GM18867 (cell line): Measurements from ENCODE around the gene TRMU.
"Not testable (repeated sequence)": the region's sequence is repeated elsewhere in the genome, so short reads cannot be mapped to it uniquely, and the experiment has no call there.

Source experiments
- ATAC-seq: cut with Tn5 transposase; IDR thresholded peaks from one replicate; pipeline ENCODE4 v1.9.1; 2021; ENCODE audit warnings: mild to moderate bottlenecking, moderate library complexity; ENCODE audit not compliant: unreplicated experiment

Gene TRMU

DNA sequence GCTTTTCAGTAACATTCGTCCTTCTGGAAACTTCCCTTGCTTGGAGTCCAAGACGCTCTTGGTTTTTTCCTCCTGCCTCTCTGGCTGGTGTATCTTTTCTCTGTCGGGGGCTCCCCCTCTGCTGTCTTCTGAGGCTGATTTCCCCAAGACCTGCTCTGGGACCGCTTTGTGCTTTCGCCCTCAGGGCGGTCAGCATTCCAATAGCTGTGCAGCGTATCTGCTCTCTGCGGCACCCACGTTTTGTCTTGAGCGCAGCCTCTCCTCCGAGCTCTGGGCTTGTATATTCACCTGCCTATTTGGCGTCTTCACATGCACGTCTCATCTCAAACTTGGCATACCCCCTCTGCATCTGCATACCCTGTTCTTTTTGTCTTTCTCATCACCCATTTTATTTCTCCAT, 36.4 kb upstream of the TRMU start:
- no peak for ATAC-seq

DNA sequence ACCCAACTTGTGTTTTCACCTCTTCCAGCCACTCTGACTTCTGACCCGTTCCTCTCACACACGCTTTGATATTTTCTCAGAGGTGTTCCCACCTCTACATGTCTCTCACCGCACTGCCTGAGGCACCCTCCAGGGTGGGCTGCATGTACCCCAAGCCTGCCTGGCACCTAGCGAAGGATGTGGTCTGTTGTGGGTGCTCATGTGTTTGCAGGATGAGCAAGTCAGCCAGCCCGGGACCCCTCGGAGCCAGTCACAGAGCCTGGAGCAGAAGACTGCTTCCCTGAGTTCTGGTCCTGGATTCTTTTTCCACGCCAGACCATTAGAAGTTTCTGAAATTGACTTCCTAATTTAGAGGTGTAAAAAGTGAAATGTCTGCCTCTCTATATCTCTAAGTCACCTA, 35.0 kb upstream of the TRMU start:
- ATAC-seq = no peak

DNA sequence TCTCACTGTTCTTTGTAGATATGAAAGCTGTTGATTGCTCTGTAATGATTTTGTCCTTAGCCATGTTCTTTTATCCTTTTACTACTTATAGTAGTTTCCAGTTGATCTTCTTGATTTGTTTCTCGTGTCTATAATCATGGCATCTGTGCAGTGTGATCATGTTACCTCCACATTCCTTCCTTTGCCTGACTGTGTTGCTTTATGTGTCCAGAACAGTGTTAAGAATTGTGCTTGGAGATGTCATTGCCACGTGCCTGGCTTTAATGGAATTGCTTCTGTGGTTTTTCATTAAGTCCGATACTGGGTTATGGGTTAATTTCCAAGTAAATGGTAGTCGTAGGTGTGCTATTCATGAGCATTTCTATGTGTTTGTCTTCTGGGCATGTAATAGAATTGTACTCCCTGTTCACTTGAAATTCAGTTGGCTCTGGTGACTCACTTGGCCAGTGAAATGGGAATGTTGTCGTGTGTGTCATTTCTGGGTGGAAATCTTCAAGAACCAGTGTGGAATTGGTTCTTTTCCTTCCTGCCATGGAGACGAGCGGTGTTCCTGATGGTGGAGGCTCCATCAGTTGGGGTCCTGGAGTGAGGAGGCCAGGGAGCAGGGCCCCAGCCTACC, 32.1 kb upstream of the TRMU start:
- no peak for ATAC-seq

DNA sequence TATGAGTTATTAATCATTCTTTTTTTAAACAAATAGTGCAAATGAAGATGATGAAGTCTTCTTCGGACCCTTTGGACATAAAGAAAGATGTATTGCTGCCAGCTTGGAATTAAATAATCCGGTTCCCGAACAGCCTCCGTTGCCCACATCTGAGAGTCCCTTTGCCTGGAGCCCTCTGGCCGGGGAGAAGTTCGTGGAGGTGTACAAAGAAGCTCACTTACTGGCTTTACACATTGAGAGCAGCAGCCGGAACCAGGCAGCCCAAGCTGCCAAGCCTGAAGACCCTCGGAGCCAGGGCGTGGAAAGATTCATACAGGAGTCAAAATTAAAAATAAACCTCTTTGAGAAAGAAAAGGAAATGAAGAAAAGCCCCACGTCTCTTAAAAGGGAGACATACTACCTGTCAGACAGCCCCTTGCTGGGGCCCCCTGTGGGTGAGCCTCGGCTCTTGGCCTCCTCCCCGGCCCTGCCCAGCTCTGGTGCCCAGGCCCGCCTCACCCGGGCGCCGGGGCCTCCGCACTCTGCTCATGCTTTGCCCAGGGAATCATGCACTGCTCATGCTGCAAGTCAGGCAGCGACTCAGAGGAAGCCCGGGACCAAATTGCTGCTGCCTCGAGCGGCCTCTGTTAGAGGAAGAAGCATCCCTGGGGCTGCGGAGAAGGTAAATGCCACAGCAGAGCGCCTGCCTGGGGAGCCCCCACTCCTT, 27.1 kb upstream of the TRMU start:
- no peak for ATAC-seq

DNA sequence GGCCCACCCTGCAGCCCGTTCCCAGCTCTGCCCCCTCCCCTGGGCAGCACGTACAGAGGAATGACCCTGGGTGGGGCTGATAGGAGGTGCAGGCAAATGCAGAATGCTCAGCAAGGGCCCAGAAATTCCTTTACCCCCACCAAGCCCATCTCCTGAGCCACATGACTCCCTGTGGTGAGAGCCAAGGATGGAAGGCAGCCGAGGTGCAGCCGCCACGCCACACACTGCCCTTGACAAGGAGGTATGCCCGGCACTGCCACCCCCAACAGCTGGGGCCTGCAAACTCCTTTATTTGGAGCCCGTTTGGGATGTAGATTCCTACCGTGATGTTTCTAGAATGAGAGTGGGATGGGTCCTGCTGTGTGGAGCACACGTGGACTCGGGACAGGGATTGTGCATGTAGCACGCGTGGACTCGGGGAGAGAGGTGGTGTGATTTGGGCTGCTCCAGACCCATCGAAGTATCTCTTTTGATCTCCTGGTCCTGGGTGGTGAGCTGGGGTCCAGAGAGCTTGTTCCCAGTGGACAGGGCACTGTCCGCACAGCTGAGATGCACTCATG, 25.9 kb upstream of the TRMU start:
- ATAC-seq = no peak

DNA sequence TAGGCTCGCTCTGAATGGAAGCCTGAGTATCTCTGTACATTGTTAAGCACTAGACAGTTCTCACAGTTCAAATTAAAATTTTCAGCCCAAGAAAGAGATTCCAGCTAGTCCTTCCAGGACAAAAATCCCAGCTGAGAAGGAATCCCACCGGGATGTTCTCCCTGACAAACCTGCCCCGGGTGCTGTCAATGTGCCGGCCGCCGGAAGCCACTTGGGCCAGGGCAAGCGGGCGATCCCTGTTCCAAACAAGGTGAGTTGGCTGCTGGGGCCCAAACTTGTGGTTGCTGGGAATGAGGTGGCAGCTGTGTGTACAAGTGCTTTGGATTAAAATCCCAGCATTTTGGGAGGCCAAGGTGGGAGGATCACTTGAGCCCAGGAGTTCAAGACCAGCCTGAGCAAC, 23.5 kb upstream of the TRMU start:
- no peak for ATAC-seq

DNA sequence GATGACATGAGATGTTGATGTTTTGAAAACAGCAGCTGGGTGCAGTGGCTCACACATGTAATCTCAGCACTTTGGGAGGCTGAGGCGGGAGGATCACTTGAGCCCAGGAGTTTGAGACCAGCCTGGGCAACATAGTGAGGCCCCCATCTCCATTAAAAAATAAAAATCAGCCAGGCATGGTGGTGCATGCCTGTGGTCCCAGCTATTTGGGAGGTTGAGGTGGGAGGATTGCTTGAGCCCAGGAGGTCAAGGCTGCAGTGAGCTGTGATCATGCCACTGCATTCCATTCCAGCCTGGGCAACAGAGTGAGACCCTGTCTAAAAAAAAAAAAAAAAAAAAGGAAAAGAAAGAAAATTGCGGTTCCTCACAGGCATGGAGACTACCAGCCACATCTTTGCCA, 22.7 kb upstream of the TRMU start:
- not testable (repeated sequence) for ATAC-seq

DNA sequence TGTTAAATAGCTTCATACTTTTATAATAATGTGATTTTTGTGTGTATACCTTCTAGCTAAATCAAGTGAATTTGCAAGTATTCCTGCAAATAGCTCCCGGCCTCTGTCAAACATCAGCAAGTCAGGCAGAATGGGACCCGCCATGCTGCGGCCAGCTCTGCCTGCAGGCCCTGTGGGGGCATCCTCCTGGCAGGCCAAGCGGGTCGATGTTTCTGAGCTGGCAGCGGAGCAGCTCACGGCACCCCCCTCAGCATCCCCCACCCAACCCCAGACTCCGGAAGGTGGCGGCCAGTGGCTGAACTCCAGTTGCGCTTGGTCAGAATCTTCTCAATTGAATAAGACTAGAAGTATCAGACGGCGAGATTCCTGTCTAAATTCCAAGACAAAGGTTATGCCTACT, 19.5 kb upstream of the TRMU start:
- no peak for ATAC-seq

DNA sequence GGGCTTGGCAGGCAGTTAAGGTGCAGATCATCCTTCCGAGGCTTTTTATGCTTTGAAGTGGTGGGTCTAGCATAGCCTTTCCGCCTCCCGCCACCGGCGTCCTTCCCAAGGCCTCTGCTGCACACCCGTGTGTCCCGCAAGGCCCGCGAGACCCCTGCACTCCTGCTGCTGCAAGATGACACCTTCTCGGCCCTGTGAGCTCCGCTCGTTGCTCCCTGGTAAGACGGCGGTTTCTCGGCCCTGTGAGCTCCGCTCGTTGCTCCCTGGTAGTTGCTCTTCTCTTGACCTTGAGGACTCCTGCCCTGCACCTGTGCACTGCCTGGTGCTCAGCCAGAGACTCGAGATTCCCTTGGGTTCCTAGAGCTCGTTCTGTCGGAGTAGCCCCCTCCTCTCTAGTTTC, 17.9 kb upstream of the TRMU start:
- ATAC-seq = no peak

DNA sequence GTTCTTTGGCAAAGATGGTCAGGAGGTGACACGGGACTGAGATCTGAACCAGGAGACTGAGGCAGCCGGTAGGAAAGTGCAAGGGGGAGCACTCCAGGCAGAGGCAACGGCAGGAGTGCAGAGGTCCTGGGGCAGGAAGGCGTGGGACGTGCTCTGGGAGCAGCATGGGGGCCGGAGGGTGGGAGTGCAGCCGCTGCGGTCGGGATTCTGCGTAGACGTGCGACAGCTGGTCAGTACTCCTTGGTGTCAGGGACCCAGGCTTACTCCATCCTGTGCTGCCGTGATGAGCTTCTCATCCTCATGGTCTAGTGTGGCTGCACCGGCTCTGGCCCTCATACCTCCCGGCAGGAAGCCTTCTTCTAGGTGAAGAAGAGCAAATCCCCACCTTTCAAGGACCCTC, 16.9 kb upstream of the TRMU start:
- no peak for ATAC-seq

DNA sequence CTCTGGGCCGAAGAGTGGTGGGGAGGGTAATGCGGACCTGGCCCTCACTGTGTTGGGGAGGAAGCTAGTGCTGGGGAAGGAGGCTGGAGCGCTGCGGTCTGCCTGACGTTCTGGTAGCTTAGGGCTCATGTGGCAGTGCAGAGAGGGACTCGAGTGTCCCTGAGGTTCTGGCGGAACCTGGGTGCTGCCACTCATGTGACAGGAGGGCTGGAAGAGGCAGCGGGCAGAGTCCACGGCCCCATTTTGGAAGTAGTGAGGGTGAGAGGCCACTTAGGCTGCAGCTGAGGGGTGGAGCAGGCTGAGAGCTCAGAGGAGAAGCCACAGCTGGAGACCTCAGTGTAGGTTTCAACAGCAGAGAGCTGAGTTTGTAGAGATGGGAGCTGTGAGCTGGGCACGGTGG, 16.2 kb upstream of the TRMU start:
- ATAC-seq = no peak

DNA sequence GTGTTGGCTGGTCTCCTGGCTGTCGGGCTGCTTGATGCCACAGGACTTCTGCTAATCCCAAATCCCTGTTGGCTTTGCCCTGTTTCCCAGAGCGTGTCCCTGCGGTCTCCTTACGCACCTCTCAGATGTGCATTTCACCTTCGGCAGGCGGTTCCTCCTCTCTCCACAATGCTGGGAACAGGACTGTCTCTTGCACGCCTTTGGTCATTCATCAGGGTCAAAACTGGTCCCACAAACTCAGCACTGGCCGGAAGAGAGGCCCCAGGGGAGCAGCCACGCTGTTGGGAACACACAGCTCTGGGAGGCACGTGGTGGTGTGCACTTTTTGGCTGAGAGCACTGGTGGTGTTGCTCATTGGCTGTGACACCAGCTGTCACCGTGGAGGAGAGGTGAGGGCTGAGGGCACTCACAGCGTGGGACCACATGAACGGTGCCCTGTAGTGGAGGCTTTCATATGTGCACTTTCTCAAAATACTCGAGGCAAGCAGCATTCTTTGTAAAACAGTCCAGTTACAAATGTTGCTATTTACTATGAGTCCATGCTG, 15.3 kb upstream of the TRMU start:
- ATAC-seq = no peak

DNA sequence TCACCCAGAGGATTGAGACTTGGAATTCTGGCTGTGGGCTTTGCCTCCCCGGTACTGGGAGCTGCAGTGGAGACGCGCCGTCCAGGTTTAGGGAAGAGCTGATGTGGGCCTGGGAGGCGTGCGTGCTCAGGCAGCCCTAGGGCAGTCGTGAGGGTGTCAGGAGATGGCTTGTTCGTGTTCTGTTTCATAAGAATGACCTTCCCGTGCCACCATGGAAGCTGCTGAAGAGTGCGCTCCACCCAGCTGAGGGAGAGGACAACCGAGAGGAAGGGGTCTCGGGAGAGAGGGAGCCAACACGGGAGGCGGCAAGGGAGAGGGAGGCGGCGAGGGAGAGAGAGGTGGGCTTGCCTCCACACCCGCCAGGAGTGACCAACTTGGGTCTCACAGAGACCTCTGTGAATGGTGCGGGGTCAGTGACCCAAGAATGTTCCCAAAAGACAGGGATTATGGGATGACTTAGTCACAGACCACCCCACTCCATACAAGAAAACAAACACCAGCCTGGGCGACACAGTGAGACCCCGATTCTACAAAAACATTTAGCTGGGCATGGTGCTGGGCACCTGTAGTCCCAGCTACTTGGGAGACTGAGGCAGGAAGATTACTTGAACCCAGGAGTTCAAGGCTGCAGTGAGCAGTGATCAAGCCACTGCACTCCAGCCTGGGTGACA, 14.7 kb upstream of the TRMU start:
- no peak for ATAC-seq

DNA sequence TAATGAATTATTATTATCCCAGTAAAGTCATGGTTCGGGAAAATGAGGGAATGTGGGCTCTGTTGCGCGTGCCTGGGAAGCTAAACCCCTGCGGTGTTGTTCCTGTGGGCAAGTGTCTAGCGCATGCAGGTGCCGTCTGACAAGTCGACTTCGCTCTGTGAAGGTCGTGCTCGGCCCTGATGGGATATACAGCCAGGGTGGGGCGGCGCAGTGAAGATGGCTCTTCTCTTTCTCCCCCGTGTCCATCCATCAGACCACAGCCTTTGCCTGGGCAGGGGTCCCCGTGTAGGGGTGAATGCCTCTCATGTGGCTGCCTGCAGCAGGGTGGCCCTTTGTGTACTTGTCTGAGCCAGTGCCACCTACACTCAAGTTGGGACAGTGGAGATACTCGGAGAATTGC, 12.8 kb upstream of the TRMU start:
- ATAC-seq = no peak

DNA sequence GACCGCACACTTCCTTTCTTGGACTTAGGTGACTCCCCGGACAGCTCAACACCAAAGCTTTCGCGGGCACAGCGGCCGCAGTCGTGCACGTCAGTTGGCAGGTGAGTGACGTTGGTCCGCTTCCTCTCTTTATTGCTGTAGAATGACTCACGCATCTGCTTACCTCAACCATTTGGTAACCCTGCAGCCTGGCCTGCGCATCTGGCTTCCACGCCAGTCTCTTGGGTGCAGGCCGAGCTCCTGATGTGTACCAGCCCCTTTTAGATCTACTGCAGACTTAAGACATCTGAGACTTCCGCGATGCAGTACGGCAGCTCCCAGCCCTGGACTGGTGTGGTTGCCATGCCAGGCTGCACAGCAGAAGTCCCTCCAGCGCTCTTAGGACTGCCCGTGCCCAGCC, 12.4 kb upstream of the TRMU start:
- no peak for ATAC-seq

DNA sequence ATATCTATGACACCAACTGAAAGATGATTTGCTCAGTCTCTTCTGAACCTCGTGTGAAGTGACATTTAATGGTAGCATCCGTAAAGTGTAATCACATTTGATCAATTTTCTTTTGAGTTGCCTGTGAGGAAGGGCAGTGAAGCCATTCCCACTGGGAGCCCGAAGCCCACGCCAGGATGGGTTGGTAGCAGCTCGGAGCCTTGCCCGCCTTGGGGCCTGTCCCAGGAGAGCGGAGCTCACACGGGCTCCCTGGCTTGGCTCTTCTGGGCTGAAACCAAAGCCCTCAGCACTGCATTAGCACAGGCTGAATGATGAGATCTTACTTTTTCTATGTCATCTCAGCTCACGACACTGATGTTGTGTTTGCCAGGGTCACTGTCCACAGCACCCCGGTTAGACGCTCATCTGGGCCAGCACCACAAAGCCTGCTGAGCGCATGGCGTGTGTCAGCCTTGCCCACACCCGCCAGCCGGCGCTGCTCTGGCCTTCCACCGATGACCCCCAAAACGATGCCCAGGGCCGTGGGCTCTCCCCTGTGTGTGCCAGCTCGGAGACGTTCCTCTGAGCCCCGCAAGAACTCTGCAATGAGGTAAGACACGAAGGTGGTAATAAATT, 9.3 kb upstream of the TRMU start:
- ATAC-seq = no peak

DNA sequence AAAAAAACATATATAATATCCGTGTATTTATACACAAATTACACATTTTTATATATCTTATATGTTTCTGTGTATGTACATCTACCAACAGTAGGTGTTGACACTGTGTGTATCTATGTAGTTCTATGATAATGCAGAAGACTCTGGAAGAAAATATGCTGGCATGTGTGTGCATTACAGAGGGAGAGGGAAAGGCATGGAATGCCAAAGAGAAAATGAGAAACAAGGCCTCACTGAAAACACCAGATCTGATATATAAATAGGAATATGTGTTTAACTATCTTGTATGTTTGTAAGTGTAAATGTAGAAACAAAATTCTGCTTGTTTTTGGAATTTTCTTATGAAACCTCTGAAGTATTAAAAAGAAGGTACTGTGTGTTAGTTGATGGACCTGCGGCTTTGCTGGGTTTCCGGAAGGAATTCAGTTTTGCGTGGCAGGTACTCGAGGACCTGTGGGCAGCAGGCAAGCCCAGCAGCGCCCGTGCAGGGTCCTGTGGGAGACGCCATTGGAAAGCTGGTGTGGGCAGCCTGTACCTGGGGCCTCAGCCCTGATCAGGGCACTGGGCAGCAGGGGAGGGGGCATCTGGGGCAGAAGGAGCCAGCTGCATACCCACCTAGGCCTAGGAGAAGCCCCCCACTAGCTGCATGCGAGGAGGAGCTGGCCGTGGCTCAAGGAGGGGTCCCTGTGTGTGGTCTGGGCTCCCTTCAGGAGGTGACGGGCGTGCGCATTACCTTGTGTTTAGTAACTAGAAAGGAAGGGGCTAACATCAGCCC, 7.6 kb upstream of the TRMU start:
- no peak for ATAC-seq

DNA sequence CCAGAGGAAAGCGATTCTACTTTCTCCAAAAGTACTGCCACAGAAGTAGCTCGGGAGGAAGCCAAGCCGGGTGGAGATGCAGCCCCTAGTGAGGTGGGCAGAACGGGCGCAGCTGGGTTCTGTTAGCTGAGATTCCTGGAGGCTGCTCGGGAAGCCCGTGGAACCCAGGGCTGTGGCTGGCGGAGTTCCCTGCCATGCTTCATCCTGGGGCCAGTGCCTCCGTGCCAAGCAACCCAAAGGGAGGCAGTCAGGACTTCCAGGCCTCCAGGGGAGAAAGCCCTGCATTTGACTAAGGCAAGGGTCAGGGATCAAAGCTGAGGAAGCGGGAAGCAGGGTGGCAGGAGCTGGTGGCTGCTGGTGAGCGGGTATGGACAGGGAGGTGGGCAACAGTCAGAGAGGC, 6.7 kb upstream of the TRMU start:
- ATAC-seq = no peak

DNA sequence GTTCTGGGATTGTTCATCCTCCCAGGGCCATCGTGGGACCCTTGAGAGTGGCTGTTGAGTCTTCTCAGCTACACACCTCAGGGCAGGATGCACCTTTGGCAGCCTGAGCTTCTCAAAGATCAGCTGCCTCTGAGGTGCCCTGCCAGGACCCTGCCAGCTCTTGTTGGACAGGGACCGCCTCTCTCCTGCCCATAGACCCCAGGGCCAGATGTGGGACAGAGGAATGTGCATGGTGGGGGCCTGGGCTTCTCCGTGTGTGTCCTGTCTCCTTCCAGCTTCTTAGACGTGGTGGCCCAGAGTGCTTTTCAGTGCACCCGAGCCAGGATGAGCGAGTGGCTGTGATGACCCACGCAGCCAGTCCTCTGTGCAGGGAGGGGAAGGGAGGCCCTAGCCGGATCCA, 5.9 kb upstream of the TRMU start:
- no peak for ATAC-seq

DNA sequence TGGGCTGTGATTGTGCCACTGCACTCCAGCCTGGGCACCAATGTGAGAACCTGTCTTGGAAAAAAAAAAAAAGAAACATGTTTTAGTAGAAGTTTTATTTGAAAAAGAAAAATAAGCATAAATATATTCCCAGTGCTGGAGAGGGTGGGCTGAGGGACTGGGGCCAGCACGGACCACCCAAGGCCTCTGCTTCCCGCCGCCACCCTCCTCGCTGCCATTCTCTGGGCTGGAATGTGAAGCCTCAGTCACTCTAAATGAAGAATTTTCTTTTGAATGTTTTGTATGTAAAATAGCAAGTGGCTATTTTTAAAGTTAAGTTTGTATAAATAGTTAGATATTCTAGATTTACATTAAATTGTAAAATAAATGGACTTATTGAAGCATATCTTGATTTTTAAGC, 5.1 kb upstream of the TRMU start:
- no peak for ATAC-seq

DNA sequence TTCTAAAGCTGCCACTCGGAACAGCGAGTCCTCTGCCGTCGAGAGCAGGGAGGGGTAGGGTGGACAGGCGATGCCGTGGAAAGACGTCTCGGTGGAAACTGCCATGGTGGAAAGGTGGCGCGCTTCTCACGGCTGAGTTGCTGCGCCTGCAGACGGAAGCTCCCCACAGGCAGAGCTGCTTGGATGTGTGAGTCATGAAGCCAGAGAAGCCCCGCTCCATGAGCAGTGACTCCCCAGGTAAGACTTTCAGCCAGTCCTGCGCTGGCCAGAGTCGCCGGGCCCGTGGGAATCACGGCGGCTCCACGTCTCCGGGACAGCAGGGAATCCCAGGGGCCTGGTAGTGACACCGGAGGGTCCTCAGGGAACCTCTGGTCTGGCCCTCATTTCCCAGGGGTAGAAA, 4.0 kb upstream of the TRMU start:
- no peak for ATAC-seq
